Mesothelial cell of epicardium (in vitro differentiated cells): ENCODE data around the gene DDX3X. TPM values are rescaled to one million over a fixed set of nuclear protein-coding genes. Genes with fewer than 3 reads are reported as not detected.
"Not testable (repeated sequence)": the region's sequence is repeated elsewhere in the genome, so short reads cannot be mapped to it uniquely, and the experiment has no call there.

Experiments
- DNase-seq, 2 experiments: peaks; one replicate each; pipeline ENCODE4 v3.0.0; 2021; ENCODE audit warnings: low spot score in 2 of 2; ENCODE audit not compliant: unreplicated experiment in 2 of 2
- H3K27ac Mint-ChIP-seq: 2 replicates; pipeline ENCODE4 v1.8.0; 2021; ENCODE audit warnings: mixed read lengths
- H3K27me3 Mint-ChIP-seq: 2 replicates; pipeline ENCODE4 v1.8.0; 2021; ENCODE audit warnings: low read depth, mixed read lengths
- H3K36me3 Mint-ChIP-seq: 2 replicates; pipeline ENCODE4 v1.8.0; 2021; ENCODE audit warnings: mixed read lengths
- H3K4me1 Mint-ChIP-seq: 2 replicates; pipeline ENCODE4 v1.8.0; 2021; ENCODE audit warnings: mixed read lengths
- H3K4me3 Mint-ChIP-seq: 2 replicates; pipeline ENCODE4 v1.8.0; 2021; ENCODE audit warnings: mild to moderate bottlenecking, moderate library complexity, mixed read lengths
- H3K9me3 Mint-ChIP-seq: 2 replicates; pipeline ENCODE4 v1.8.0; 2021; ENCODE audit warnings: mixed read lengths
- CTCF ChIP-seq: fragments of 200-600 bp; sonication (generic); IDR thresholded peaks from one replicate; pipeline ENCODE4 v1.5.0; 2021; ENCODE audit warnings: antibody characterized with exemption; ENCODE audit not compliant: unreplicated experiment
- total RNA-seq: library from RNA; stranded (reverse); gene quantifications from 3 replicates; pipeline ENCODE4 v1.2.1, GENCODE V29; 2021

The DDX3X gene
- total RNA-seq, 1 donor from 2014 or later: 303 TPM

- H3K4me3 Mint-ChIP-seq: no peak overlapping the region
- H3K27me3 Mint-ChIP-seq: no peaks in the 10 kb centered on the region
- no peak for TF ChIP-seq CTCF
- no peak overlapping the region for H3K27ac Mint-ChIP-seq
- DNase-seq: no peak
- H3K36me3 Mint-ChIP-seq: no peaks in the 10 kb centered on the region
- no peaks in the 10 kb centered on the region for H3K4me1 Mint-ChIP-seq
- peaks cover 12% of the 10 kb centered on the region for H3K9me3 Mint-ChIP-seq
Observed at GRCh38 chrX:41397219-41397618, 63.3 kb downstream of the DDX3X start.

DNA sequence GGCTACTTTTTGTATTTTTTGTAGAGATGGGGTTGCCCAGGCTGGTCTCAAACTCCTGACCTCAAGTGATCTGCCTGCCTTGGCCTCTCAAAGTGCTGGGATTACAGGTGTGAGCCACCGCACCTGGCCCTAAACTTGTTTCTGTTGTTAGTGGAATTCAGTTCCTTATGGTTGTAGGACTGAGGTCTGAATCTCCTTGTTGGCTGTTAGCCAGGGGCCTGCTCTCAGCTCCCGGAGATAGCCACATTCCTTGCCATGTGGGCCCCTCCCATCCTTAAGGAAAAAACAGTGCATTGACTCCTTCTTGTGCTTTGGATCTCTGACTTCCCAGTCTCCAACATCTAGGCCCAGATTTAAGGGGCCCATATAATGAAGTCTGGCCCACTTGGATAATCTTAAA, 63.8 kb downstream of the DDX3X start:
- H3K27me3 Mint-ChIP-seq: no peaks in the 10 kb centered on the region
- no peak overlapping the region for H3K27ac Mint-ChIP-seq
- no peak for DNase-seq
- no peak overlapping the region for H3K4me3 Mint-ChIP-seq
- no peak for TF ChIP-seq CTCF
- H3K9me3 Mint-ChIP-seq: peaks cover 11% of the 10 kb centered on the region
- no peaks in the 10 kb centered on the region for H3K4me1 Mint-ChIP-seq
- H3K36me3 Mint-ChIP-seq: no peaks in the 10 kb centered on the region

DNA sequence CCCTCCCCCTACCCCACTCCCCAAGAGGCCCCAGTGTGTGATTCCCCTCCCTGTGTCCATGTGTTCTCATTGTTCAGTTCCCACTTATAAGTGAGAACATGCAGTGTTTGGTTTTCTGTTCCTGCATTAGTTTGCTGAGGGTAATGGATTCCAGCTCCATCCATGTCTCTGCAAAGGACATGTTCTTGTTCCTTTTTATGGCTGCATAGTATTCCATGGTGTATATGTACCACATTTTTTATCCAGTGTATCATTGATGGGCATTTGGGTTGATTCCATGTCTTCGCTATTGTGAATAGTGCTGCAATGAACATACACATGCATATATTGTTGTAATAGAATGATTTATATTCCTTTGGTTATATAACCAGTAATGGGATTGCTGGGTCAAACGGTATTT, 68.6 kb downstream of the DDX3X start:
- H3K27me3 Mint-ChIP-seq, H3K27ac Mint-ChIP-seq, H3K4me1 Mint-ChIP-seq, H3K36me3 Mint-ChIP-seq, DNase-seq, H3K4me3 Mint-ChIP-seq: not testable (repeated sequence)
- peaks cover 10% of the 10 kb centered on the region for H3K9me3 Mint-ChIP-seq

DNA sequence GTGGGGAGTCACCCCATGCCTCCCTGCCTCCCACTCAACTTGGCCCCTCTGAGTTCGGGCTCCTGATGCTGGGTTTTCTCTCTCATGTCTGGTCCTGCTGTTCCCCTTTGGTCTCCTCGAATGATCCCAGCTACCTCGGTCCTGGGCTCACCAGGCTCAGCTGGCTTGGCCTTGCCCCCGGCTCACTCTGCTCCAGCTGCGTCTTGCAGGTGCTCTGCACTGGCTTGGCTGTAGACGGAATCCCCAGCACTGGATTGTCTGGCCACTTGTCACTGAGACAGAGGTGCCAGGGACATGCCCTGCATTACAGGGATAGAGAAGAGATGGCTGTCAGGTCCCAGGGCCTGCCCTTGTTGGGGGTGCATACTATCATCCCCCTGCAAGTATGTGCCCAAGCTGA, 71.6 kb downstream of the DDX3X start:
- no peak for DNase-seq
- H3K27ac Mint-ChIP-seq: no peak overlapping the region
- H3K4me3 Mint-ChIP-seq: no peak overlapping the region
- H3K9me3 Mint-ChIP-seq: peaks cover 14% of the 10 kb centered on the region
- no peak for TF ChIP-seq CTCF
- H3K27me3 Mint-ChIP-seq: no peaks in the 10 kb centered on the region
- H3K36me3 Mint-ChIP-seq: no peaks in the 10 kb centered on the region
- no peaks in the 10 kb centered on the region for H3K4me1 Mint-ChIP-seq

DNA sequence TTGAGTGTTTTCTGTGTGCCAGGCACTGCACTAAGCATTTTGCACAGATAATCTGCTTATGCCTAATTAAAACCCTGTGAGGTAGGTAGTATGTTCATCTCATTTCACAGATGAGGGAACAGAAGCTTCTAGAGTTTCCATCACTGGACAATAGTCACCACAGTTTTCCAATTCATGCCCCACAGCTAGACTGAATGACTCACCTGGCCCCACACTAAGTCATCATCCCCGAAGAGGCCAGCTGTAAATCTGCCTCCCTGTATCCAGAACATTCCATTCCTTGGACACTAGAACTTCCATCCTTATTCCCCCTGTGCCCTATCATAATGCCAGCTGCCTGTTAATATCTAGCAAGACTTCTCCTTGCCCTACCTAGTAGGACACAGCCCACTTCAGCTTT, 72.2 kb downstream of the DDX3X start:
- Mint-ChIP-seq H3K36me3 (no peaks in the 10 kb centered on the region), H3K9me3 (peaks cover 14% of the 10 kb centered on the region), H3K4me3 (no peak overlapping the region), H3K27me3 (no peaks in the 10 kb centered on the region), H3K4me1 (no peaks in the 10 kb centered on the region), H3K27ac (no peak overlapping the region)
- TF ChIP-seq CTCF: no peak
- no peak for DNase-seq

- H3K4me3 Mint-ChIP-seq: no peak overlapping the region
- H3K9me3 Mint-ChIP-seq: peaks cover 14% of the 10 kb centered on the region
- H3K27me3 Mint-ChIP-seq: no peaks in the 10 kb centered on the region
- no peak overlapping the region for H3K27ac Mint-ChIP-seq
- H3K4me1 Mint-ChIP-seq: no peaks in the 10 kb centered on the region
- TF ChIP-seq CTCF: no peak
- no peak for DNase-seq
- H3K36me3 Mint-ChIP-seq: no peaks in the 10 kb centered on the region
Observed at GRCh38 chrX:41407816-41408215, 73.9 kb downstream of the DDX3X start.
